Transverse colon (tissue), 4 donors: ENCODE results near the gene SUV39H2. TPM values are rescaled to one million over a fixed set of nuclear protein-coding genes. Genes with fewer than 3 reads are reported as not detected.

Source experiments
- DNase-seq: peaks from one replicate; pipeline ENCODE4 v3.0.0-alpha.2; 2019
- H3K27ac ChIP-seq, 4 donors: fragments of 200-600 bp; sonication (generic); 2 replicates each; pipeline ENCODE4 v1.5.1; 2016 to 2018; ENCODE audit warnings: inconsistent platforms in 4 of 4
- H3K27me3 ChIP-seq: fragments of 200-600 bp; sonication (generic); 2 replicates; pipeline ENCODE4 v1.5.1; 2017; ENCODE audit warnings: inconsistent platforms
- H3K36me3 ChIP-seq, 4 donors: fragments of 200-600 bp; sonication (generic); 2 replicates each; pipeline ENCODE4 v1.5.1; 2017 to 2019; ENCODE audit warnings: inconsistent platforms in 4 of 4
- H3K4me1 ChIP-seq, 4 donors: fragments of 200-600 bp; sonication (generic); 2 replicates each; pipeline ENCODE4 v1.5.1; 2017 to 2020; ENCODE audit warnings: inconsistent platforms in 4 of 4
- H3K4me3 ChIP-seq, 4 donors: fragments of 200-600 bp; sonication (generic); 1 replicate in 1 of 4; 2 replicates in 3 of 4; pipeline versions ENCODE4 v1.5.1 to v1.6.1; 2017 to 2019; ENCODE audit warnings: inconsistent platforms in 4 of 4
- H3K9me3 ChIP-seq, 2 donors: fragments of 200-600 bp; sonication (generic); 2 replicates each; pipeline ENCODE4 v1.5.1; 2017 to 2019; ENCODE audit warnings: inconsistent platforms in 2 of 2
- CTCF ChIP-seq, 5 experiments: fragments of 200-600 bp in 3 of 5; fragments of 450-650 bp in 2 of 5; sonication (generic) in 3 of 5; IDR thresholded peaks; 1 replicate in 2 of 5; 2 replicates in 3 of 5; pipeline ENCODE4 v1.5.1; 2016 to 2017; ENCODE audit warnings: antibody characterized with exemption in 5 of 5, inconsistent platforms in 3 of 5, mild to moderate bottlenecking in 2 of 5, moderate library complexity in 1 of 5
- EP300 ChIP-seq: sonication (generic); formaldehyde crosslinking; IDR thresholded peaks from one replicate; pipeline ENCODE4 v1.6.1; 2017; ENCODE audit warnings: antibody characterized with exemption, low read depth
- POLR2A ChIP-seq: fragments of 450-650 bp; IDR thresholded peaks from one replicate; pipeline ENCODE4 v1.6.1; 2016; ENCODE audit warnings: antibody characterized with exemption, mild to moderate bottlenecking, moderate library complexity
- POLR2AphosphoS5 ChIP-seq, 3 donors: sonication (generic); formaldehyde crosslinking; IDR thresholded peaks; one replicate each; pipeline ENCODE4 v1.6.1; 2016; ENCODE audit warnings: antibody characterized with exemption in 3 of 3
- WGBS, 2 donors: methylation state at CpG; one replicate each; pipeline ENCODE4 v1.1.5; 2018; ENCODE audit warnings: low coverage in 1 of 2; 5-methylcytosine and 5-hydroxymethylcytosine counted together
- in situ Hi-C, 4 donors: fragments of 200-750 bp; cut with MboI; loops; one replicate each; pipeline versions ENCODE4 v1.15.0 to v1.15.1; 2017; ENCODE audit warnings: low sequenced_read_pairs in 3 of 4, low pct_ligation_motif_present in 1 of 4, low pct_unique_long_range_greater_than_20kb in 1 of 4
- intact Hi-C: fragments of 100-400 bp; cut with DNase I; formaldehyde crosslinking; loops from one replicate; pipeline ENCODE4 v1.15.1; 2023; ENCODE audit warnings: low total_unique reads
- total RNA-seq, 4 donors: library from RNA; depleted of rRNA; stranded (reverse); fragments of >200 nt; gene quantifications; one replicate each; pipeline ENCODE4 v1.1.0, GENCODE V29; 2016

Gene SUV39H2
- total RNA-seq, 4 donors from 2014 or later, result 0.60 to 4.6 (median 3.0) TPM

GRCh38 chr10:14953424-14954000 is 74.8 kb downstream of the SUV39H2 start:
- intact Hi-C loops (no loop called here), in situ Hi-C loops (loop anchor here in 1 of 4 donors (25.0 kb wide), 1 partner anchor 116 kb away; the partner anchor contains the start of genes CDNF, HSPA14 and MSANTD7)
- no peak for TF ChIP-seq CTCF (IDR thresholded peaks at IDR 0.05)
- no peak for TF ChIP-seq EP300
- no peak for TF ChIP-seq POLR2AphosphoS5 (IDR thresholded peaks at IDR 0.05)
- no peak for TF ChIP-seq POLR2A
- Histone ChIP-seq H3K27ac (peak overlapping the region; percentile 88 to 95 (median 88)), H3K36me3 (peaks cover 0 to under 1% (median 0%) of the 10 kb centered on the region in 4 donors), H3K4me1 (peaks cover 8 to 28% (median 15%) of the 10 kb centered on the region in 4 donors), H3K27me3 (no peaks in the 10 kb centered on the region), H3K9me3 (no peaks in the 10 kb centered on the region), H3K4me3 (peak overlapping the region; percentile 47 to 67 (median 60))
- 4 to 40% methylated on average over 2 to 28 of the region's 32 CpGs for WGBS, 2 donors
- peak; percentile 61 for DNase-seq

Other genes starting within 250 kb of the SUV39H2 start
- gene FAM107B, start 104.0 kb upstream of the SUV39H2 start, total RNA-seq, result 10 to 100 TPM; 23.9 to 71.0 (median 52.8) TPM
- 1 to 10 TPM in 2 of 4 donors, not detected in 2; 2.2 to 2.5 TPM for gene CDNF, start 40.8 kb upstream of the SUV39H2 start, total RNA-seq
- 10 to 100 TPM in 2 of 4 donors, 1 to 10 TPM in 2; 6.7 to 15.4 (median 8.7) TPM for gene HSPA14, start 40.6 kb upstream of the SUV39H2 start, total RNA-seq
- 10 to 100 TPM; 11.5 to 19.8 (median 14.0) TPM for gene MSANTD7, start 40.6 kb upstream of the SUV39H2 start, total RNA-seq
- 10 to 100 TPM in 3 of 4 donors, 1 to 10 TPM in 1; 10.0 to 61.3 (median 13.8) TPM for gene DCLRE1C, start 75.2 kb downstream of the SUV39H2 start, total RNA-seq
- not detected for gene MEIG1, start 80.5 kb downstream of the SUV39H2 start, total RNA-seq
- gene OLAH, start 165.1 kb downstream of the SUV39H2 start, total RNA-seq, result not detected
- gene ACBD7, start 209.9 kb downstream of the SUV39H2 start, total RNA-seq, result not detected
- 100 to 1,000 TPM in 1 of 4 donors, 10 to 100 TPM in 2, 1 to 10 TPM in 1; 4.1 to 103 (median 20.9) TPM for gene RPP38, start 218.5 kb downstream of the SUV39H2 start, total RNA-seq